Stomach (tissue), 9 donors: Measurements from ENCODE around the gene PI16. TPM values are rescaled to one million over a fixed set of nuclear protein-coding genes. Genes with fewer than 3 reads are reported as not detected.

ENCODE experiments used
- DNase-seq, 2 donors: peaks; one replicate each; pipeline versions ENCODE4 v3.0.0 to v3.0.0-alpha.2; 2013 to 2019
- H3K27ac ChIP-seq, 5 donors: fragments of 200-600 bp in 4 of 5; sonication (generic) in 4 of 5; one replicate each; pipeline ENCODE4 v1.5.1; 2013 to 2019; ENCODE audit warnings: mild to moderate bottlenecking in 1 of 5, moderate library complexity in 1 of 5
- H3K27me3 ChIP-seq, 3 donors: fragments of 200-600 bp; sonication (generic); one replicate each; pipeline ENCODE4 v1.5.1; 2017 to 2019; ENCODE audit warnings: mixed run types in 1 of 3
- H3K36me3 ChIP-seq, 4 donors: fragments of 200-600 bp; sonication (generic); 1 replicate in 3 of 4; 2 replicates in 1 of 4; pipeline ENCODE4 v1.5.1; 2016 to 2019
- H3K4me1 ChIP-seq, 4 donors: fragments of 200-600 bp; sonication (generic); one replicate each; pipeline ENCODE4 v1.5.1; 2016 to 2019
- H3K4me3 ChIP-seq, 4 donors: fragments of 200-600 bp; sonication (generic) in 3 of 4; one replicate each; pipeline ENCODE4 v1.5.1; 2016 to 2019; ENCODE audit warnings: mild to moderate bottlenecking in 1 of 4
- H3K9me3 ChIP-seq, 4 donors: fragments of 200-600 bp; sonication (generic); one replicate each; pipeline ENCODE4 v1.5.1; 2016 to 2019
- EP300 ChIP-seq: sonication (generic); formaldehyde crosslinking; IDR thresholded peaks from one replicate; pipeline ENCODE4 v1.6.1; 2017; ENCODE audit warnings: antibody characterized with exemption
- POLR2A ChIP-seq, 4 donors: fragments of 450-650 bp; IDR thresholded peaks; one replicate each; pipeline ENCODE4 v1.6.1; 2016; ENCODE audit warnings: antibody characterized with exemption in 4 of 4, control low read depth in 2 of 4, mild to moderate bottlenecking in 1 of 4, moderate library complexity in 1 of 4
- POLR2AphosphoS5 ChIP-seq, 3 donors: sonication (generic); formaldehyde crosslinking; IDR thresholded peaks; one replicate each; pipeline ENCODE4 v1.6.1; 2016; ENCODE audit warnings: antibody characterized with exemption in 3 of 3
- WGBS, 5 donors: extraction: QIAGEN DNeasy Blood & Tissue Kit in 3 of 5; methylation state at CpG; one replicate each; pipeline versions ENCODE4 v1.1.5 to v1.1.7; 2013 to 2018; 5-methylcytosine and 5-hydroxymethylcytosine counted together
- intact Hi-C: fragments of 100-400 bp; cut with DNase I; formaldehyde crosslinking; loops from one replicate; pipeline ENCODE4 v1.15.1; 2023; ENCODE audit warnings: low total_unique reads
- polyA plus RNA-seq, 3 donors: library from polyadenylated mRNA; stranded (reverse); fragments of 200-250 nt; gene quantifications; one replicate each; pipeline ENCODE4 v1.2.3, GENCODE V29; 2013
- total RNA-seq, 5 donors: library from RNA; depleted of rRNA; stranded (reverse); fragments of >200 nt; gene quantifications; one replicate each; pipeline versions ENCODE4 v1.1.0 to v1.2.3, GENCODE V29; 2014 to 2016
- TF ChIP-seq, protein P1 (sequence below), 7 experiments: fragments of 450-650 bp in 4 of 7; fragments of 200-600 bp in 3 of 7; sonication (generic) in 3 of 7; IDR thresholded peaks; one replicate each; pipeline ENCODE4 v1.5.1; 2016 to 2019; ENCODE audit warnings: antibody characterized with exemption in 7 of 7, control low read depth in 2 of 7, mild to moderate bottlenecking in 1 of 7
- donor health status: healthy with polysubstance abuse.
- donor health status: Bipolar disorder and iron deficiency.
- donor health status: healthy.

The PI16 gene
- total and polyA plus RNA-seq, 8 donors, result 1.2 to 21.3 (median 3.0) TPM; not detected in 2

DNA sequence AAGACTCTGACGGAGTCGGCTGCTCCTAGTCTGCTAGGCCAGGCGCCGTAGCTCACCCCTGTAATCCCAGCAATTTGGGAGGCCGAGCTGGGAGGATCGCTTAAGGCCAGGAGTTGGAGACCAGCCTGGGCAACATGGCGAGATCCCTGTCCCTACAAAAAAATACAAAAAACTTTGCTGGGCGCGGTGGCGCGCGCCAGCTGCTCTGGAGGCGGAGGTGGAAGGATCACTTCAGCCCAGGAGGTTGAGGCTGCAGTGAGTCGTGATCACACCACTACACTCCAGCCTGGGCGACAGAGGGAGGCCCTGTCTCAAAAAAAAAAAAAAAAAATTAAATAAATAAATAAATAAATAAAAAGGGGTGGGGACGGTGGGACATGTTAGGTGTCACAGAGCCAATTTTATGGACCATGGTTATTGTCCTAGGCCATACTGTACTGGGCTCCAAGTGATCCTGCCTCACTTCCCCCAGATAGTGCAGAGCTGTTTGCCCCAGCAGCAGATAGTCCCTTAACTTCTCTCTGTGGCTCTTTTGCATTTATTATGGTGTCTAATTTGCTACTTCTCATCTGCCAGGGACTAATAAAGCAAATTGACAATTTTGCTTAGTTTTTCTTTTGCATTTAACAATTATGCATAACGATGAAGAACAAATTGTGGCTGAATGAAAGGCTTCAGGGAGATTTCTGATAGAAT lies 5.2 kb downstream of the PI16 start:
- Histone ChIP-seq H3K4me1 (peaks cover 5 to 60% (median 31%) of the 10 kb centered on the region in 4 donors), H3K9me3 (no peaks in the 10 kb centered on the region), H3K27ac (peak overlapping the region in 3 of 5 donors; percentile 14 to 61 (median 61)), H3K4me3 (no peak overlapping the region), H3K27me3 (peaks cover 0 to 10% (median 0%) of the 10 kb centered on the region in 3 donors), H3K36me3 (no peaks in the 10 kb centered on the region)
- intact Hi-C loops, result no loop called here
- 82 to 91% (median 88%) methylated on average over 17 of the region's 17 CpGs for WGBS, 5 donors
- TF ChIP-seq POLR2AphosphoS5 (IDR thresholded peaks at IDR 0.05), result no peak
- DNase-seq, result no peak

DNA sequence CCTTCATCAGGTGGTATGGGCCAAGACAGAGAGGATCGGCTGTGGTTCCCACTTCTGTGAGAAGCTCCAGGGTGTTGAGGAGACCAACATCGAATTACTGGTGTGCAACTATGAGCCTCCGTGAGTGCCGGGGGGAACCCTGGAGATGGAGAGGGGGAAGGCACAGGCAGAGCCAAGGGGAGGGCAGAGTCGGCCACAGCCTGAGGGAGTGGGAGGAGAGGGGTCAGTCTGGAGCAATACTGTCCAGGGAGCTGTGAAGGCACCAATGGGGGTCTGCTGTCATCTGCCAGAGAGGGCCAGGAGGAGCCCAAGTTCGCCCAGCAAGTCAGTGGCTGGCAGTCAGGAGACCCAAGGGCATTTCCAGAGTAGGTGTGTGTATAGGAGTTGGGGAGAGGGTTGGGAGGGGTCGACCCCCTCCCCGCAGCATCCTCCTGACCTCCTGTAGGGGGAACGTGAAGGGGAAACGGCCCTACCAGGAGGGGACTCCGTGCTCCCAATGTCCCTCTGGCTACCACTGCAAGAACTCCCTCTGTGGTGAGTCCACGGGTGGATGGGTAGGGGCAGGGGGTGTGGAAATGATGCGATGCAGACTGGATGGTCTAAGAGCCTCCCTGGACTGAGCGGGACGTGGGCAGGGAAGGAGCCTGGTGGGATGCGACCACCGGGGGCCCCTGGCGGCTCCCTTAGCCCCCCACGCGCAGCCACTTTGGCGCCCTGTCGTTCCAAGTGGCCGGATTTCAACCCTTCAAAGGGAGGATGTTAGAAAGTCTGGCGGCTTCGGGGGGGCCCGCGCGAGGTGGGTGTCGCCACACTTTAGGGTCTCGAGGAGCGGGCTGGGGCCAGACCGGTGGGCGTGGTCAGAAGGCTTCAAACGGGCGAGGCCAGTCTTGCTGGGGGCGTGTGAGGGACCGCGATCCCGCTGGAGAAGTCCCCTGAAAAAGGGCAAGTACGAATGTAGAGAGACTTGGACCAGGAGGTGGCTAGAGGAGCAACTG lies 7.2 kb downstream of the PI16 start:
- 63 to 77% (median 72%) methylated on average over 32 to 40 of the region's 40 CpGs for WGBS, 5 donors
- peaks cover 0 to 8% (median 4%) of the 10 kb centered on the region in 4 donors for H3K36me3 ChIP-seq
- TF ChIP-seq EP300 (no peak), POLR2AphosphoS5 (IDR thresholded peaks at IDR 0.05) (no peak), POLR2A (IDR thresholded peaks at IDR 0.05) (no peak)
- TF ChIP-seq, protein P1, sequence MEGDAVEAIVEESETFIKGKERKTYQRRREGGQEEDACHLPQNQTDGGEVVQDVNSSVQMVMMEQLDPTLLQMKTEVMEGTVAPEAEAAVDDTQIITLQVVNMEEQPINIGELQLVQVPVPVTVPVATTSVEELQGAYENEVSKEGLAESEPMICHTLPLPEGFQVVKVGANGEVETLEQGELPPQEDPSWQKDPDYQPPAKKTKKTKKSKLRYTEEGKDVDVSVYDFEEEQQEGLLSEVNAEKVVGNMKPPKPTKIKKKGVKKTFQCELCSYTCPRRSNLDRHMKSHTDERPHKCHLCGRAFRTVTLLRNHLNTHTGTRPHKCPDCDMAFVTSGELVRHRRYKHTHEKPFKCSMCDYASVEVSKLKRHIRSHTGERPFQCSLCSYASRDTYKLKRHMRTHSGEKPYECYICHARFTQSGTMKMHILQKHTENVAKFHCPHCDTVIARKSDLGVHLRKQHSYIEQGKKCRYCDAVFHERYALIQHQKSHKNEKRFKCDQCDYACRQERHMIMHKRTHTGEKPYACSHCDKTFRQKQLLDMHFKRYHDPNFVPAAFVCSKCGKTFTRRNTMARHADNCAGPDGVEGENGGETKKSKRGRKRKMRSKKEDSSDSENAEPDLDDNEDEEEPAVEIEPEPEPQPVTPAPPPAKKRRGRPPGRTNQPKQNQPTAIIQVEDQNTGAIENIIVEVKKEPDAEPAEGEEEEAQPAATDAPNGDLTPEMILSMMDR (IDR thresholded peaks at IDR 0.05), result no peak
- no peak overlapping the region for H3K4me3 ChIP-seq
- H3K4me1 ChIP-seq, result peaks cover 5 to 54% (median 31%) of the 10 kb centered on the region in 4 donors
- H3K27ac ChIP-seq, result peak overlapping the region in 3 of 5 donors; percentile 14 to 61 (median 61)
- no peak for DNase-seq
- intact Hi-C loops, result no loop called here
- peaks cover 0 to 10% (median 0%) of the 10 kb centered on the region in 3 donors for H3K27me3 ChIP-seq
- no peaks in the 10 kb centered on the region for H3K9me3 ChIP-seq

DNA sequence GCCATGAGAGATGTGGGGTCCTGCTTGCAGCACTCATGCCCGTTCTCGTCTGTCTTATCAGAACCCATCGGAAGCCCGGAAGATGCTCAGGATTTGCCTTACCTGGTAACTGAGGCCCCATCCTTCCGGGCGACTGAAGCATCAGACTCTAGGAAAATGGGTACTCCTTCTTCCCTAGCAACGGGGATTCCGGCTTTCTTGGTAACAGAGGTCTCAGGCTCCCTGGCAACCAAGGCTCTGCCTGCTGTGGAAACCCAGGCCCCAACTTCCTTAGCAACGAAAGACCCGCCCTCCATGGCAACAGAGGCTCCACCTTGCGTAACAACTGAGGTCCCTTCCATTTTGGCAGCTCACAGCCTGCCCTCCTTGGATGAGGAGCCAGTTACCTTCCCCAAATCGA lies 8.3 kb downstream of the PI16 start:
- peaks cover 5 to 57% (median 31%) of the 10 kb centered on the region in 4 donors for H3K4me1 ChIP-seq
- WGBS, 5 donors, result 63 to 80% (median 75%) methylated on average over 9 to 12 of the region's 12 CpGs
- H3K9me3 ChIP-seq, result no peaks in the 10 kb centered on the region
- intact Hi-C loops, result no loop called here
- TF ChIP-seq EP300 (no peak), POLR2A (IDR thresholded peaks at IDR 0.05) (no peak), POLR2AphosphoS5 (IDR thresholded peaks at IDR 0.05) (no peak)
- TF ChIP-seq, protein P1 (IDR thresholded peaks at IDR 0.05), result no peak
- H3K27me3 ChIP-seq, result peaks cover 0 to 10% (median 0%) of the 10 kb centered on the region in 3 donors
- H3K36me3 ChIP-seq, result peaks cover 5 to 19% (median 16%) of the 10 kb centered on the region in 4 donors
- DNase-seq, result peak; percentile 59 to 89
- H3K4me3 ChIP-seq, result no peak overlapping the region
- H3K27ac ChIP-seq, result peak overlapping the region in 1 of 5 donors; percentile 11

DNA sequence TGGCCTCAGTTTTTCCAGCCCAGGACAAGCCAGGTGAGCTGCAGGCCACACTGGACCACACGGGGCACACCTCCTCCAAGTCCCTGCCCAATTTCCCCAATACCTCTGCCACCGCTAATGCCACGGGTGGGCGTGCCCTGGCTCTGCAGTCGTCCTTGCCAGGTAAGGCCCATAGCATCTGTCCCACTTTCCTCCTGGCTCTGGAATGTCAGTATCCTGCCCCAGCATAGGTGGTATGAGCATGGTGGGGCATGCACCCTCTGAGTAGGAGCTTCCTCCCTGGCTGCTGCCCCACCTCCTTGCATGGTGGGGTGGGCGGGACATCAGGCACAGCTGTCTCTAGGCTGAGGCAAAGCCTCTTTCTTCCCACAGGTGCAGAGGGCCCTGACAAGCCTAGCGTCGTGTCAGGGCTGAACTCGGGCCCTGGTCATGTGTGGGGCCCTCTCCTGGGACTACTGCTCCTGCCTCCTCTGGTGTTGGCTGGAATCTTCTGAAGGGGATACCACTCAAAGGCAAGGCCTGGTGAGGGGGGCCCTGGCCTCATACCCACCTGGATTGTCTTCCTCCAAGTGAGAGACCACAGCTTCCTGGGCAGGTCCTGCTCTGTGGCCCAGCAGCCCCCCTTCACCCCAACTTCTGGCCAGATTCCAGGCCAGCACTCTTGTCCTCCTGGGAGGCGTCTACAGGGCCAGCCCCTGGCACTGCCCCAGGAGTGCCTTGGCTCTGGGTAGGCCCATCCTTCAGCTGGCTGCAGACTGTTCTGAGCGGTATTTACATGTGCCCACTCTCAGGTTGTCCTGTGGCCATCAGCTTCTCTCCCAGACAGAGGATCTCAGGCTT lies 9.1 kb downstream of the PI16 start:
- peak in 1 of 2 donors; percentile 72 for DNase-seq
- intact Hi-C loops, result no loop called here
- peaks cover 5 to 63% (median 31%) of the 10 kb centered on the region in 4 donors for H3K4me1 ChIP-seq
- no peak overlapping the region for H3K4me3 ChIP-seq
- TF ChIP-seq POLR2A (IDR thresholded peaks at IDR 0.05), result no peak
- no peak for TF ChIP-seq EP300
- TF ChIP-seq, protein P1 (IDR thresholded peaks at IDR 0.05), result no peak
- TF ChIP-seq POLR2AphosphoS5 (IDR thresholded peaks at IDR 0.05), result no peak
- 48 to 70% (median 56%) methylated on average over 7 to 11 of the region's 11 CpGs for WGBS, 5 donors
- peaks cover 13 to 27% (median 23%) of the 10 kb centered on the region in 4 donors for H3K36me3 ChIP-seq
- peak overlapping the region in 3 of 5 donors; percentile 11 to 26 (median 13) for H3K27ac ChIP-seq
- H3K27me3 ChIP-seq, result peaks cover 0 to 4% (median 0%) of the 10 kb centered on the region in 3 donors
- H3K9me3 ChIP-seq, result no peaks in the 10 kb centered on the region
